HFF-Myc (cell line): Measurements from ENCODE around the gene RIN1.

Experiments used
- DNase-seq: peaks from one replicate; pipeline ENCODE4 v3.0.0-alpha.2; 2011; ENCODE audit warnings: low read depth; ENCODE audit errors: extremely low read depth
- H3K4me3 ChIP-seq: replicated peaks from 2 replicates; pipeline ENCODE4 v1.5.1; 2011; ENCODE audit warnings: low read depth, mild to moderate bottlenecking, control low read depth, low read length
- CTCF ChIP-seq: IDR thresholded peaks from 2 replicates; pipeline ENCODE4 v1.5.1; 2012; ENCODE audit warnings: mild to moderate bottlenecking, low read depth, low read length, control low read depth; ENCODE audit errors: missing control alignments

RIN1 gene

GRCh38 chr11:66347425-66348276, 11.4 kb upstream of the RIN1 start, which contains the start of gene B4GAT1:
Gene B4GAT1, minus strand, starts transcription at chr11:66347629. Its CDS starts 84 bp downstream, at chr11:66347545.
- no peak for TF ChIP-seq CTCF
- peak within 1 kb of the TSS; percentile 85 for H3K4me3 ChIP-seq
- peak; percentile 80 for DNase-seq

- peak overlapping the region; percentile 85 for H3K4me3 ChIP-seq
- no peak for DNase-seq
- TF ChIP-seq CTCF = no peak
Measured at GRCh38 chr11:66346476-66347424, 10.5 kb upstream of the RIN1 start.

GRCh38 chr11:66345316-66345649, 9.0 kb upstream of the RIN1 start:
- peak overlapping the region; percentile 85 for H3K4me3 ChIP-seq
- TF ChIP-seq CTCF = no peak
- no peak for DNase-seq

DNA sequence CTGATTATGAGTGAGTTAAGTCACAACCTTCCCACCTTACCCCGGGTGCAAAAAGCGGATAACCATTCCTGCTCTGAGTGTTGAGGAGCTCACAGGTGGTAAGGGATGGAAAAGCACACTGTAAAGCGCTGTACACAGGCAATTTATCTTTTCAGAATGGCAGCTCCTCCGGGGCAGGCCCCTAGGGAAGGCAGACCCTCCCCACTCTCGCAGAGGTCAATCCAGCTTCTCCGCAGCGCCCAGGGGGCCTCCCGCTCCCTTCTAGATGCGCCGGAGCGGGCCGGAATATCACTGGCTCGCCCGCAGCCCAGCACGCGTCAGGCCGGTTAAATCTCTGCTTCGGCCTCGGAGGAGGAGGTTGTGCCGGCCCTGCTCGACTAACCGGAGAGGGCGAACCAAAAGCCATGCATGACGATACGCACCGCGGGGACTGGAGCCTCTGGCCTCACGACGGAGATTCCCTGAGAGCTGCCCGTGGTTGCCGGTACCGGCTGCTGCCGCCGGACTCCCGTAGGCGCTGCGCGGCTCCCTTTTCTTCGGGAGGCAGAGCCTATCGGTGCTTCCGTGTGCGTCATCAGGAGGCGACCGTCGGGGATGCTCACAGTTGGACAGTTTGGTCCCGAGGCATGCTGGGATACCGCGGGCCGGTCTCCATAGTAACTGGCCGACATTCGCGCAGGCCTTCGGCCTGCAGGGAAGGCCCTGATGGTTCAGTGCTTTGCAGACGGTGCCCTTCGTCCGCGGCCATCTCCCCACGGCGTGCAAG, 8.5 kb upstream of the RIN1 start, which contains the start of gene BRMS1:
Gene BRMS1, minus strand, starts transcription at position 555 of the 766 bp plus-strand sequence. CDS start 2,870 bp downstream, outside the sequence.
- no peak for TF ChIP-seq CTCF
- peak within 1 kb of the TSS; percentile 85 for H3K4me3 ChIP-seq
- DNase-seq = peak; percentile 88

- no peak overlapping the region for H3K4me3 ChIP-seq
- no peak for TF ChIP-seq CTCF
- DNase-seq = no peak
Measured at GRCh38 chr11:66343176-66343575, 6.9 kb upstream of the RIN1 start.

- no peak for DNase-seq
- H3K4me3 ChIP-seq = no peak overlapping the region
- TF ChIP-seq CTCF = no peak
Measured at GRCh38 chr11:66341502-66342126, 5.4 kb upstream of the RIN1 start.
